Aorta (tissue), 5 donors: Measurements from ENCODE around the gene CEMIP. TPM values are rescaled to one million over a fixed set of nuclear protein-coding genes. Genes with fewer than 3 reads are reported as not detected.
"Not testable (repeated sequence)": the region's sequence is repeated elsewhere in the genome, so short reads cannot be mapped to it uniquely, and the experiment has no call there.

ENCODE experiments used
- ATAC-seq: fragments of 200-7000 bp; cut with Tn5 transposase; one replicate; pipeline ENCODE4 v1.9.1; 2022; ENCODE audit warnings: moderate library complexity; ENCODE audit not compliant: low FRiP score
- DNase-seq, 2 donors: peaks; one replicate each; pipeline ENCODE4 v3.0.0-alpha.2; 2020
- H3K27ac ChIP-seq, 2 donors: one replicate each; pipeline ENCODE4 v1.5.1; 2013; ENCODE audit warnings: low read length in 2 of 2, mild to moderate bottlenecking in 2 of 2, moderate library complexity in 2 of 2, control low read depth in 1 of 2, inconsistent platforms in 1 of 2, low read depth in 1 of 2
- H3K27me3 ChIP-seq, 2 donors: one replicate each; pipeline ENCODE4 v1.6.1; 2013; ENCODE audit warnings: control low read depth in 1 of 2, low read length in 1 of 2, mild to moderate bottlenecking in 1 of 2, moderate library complexity in 1 of 2; ENCODE audit not compliant: insufficient read depth in 2 of 2, control insufficient read depth in 1 of 2
- H3K36me3 ChIP-seq, 2 donors: one replicate each; pipeline ENCODE4 v1.6.1; 2013; ENCODE audit warnings: control low read depth in 1 of 2, low read length in 1 of 2, mild to moderate bottlenecking in 1 of 2; ENCODE audit not compliant: insufficient read depth in 2 of 2, control insufficient read depth in 1 of 2
- H3K4me1 ChIP-seq, 2 donors: one replicate each; pipeline ENCODE4 v1.6.1; 2013; ENCODE audit warnings: low read length in 2 of 2, control low read depth in 1 of 2, mild to moderate bottlenecking in 1 of 2, moderate library complexity in 1 of 2; ENCODE audit not compliant: insufficient read depth in 2 of 2, control insufficient read depth in 1 of 2
- H3K4me3 ChIP-seq, 2 donors: one replicate each; pipeline ENCODE4 v1.5.1; 2013; ENCODE audit warnings: low read length in 2 of 2, control low read depth in 1 of 2, mild to moderate bottlenecking in 1 of 2
- H3K9me3 ChIP-seq: one replicate; pipeline ENCODE4 v1.6.1; 2013; ENCODE audit warnings: mild to moderate bottlenecking, low read length; ENCODE audit not compliant: control insufficient read depth
- WGBS, 2 donors: extraction: QIAGEN DNeasy Blood & Tissue Kit; methylation state at CpG; one replicate each; pipeline ENCODE4 v1.1.7; 2013; 5-methylcytosine and 5-hydroxymethylcytosine counted together
- intact Hi-C, 2 donors: fragments of 100-400 bp; cut with DNase I; formaldehyde crosslinking; loops; one replicate each; pipeline versions ENCODE4 v1.14.2 to v1.15.0; 2022
- polyA plus RNA-seq, 2 donors: library from polyadenylated mRNA; stranded (reverse); fragments of 200-250 nt; gene quantifications; one replicate each; pipeline ENCODE4 v1.2.3, GENCODE V29; 2013
- total RNA-seq, 2 donors: library from RNA; stranded (reverse); fragmentation: NEBNext Ultra II Directional; extraction: Animal tissue kit (Norgen Biotek cat#: 25700); gene quantifications; one replicate each; pipeline ENCODE4 v1.2.1, GENCODE V29; 2021
- donor health status: healthy with polysubstance abuse.
- donor health status: Bipolar disorder and iron deficiency.
- donor health status: DM: no; HTN: no; CAD: no.
- donor health status: DM: no; HTN: no; CAD: no.
- donor health status: DM: yes; HTN: yes; CAD: no.

CEMIP gene
- total and polyA plus RNA-seq, 4 donors, result under 0.01 to 12.1 (median 3.8) TPM

DNA sequence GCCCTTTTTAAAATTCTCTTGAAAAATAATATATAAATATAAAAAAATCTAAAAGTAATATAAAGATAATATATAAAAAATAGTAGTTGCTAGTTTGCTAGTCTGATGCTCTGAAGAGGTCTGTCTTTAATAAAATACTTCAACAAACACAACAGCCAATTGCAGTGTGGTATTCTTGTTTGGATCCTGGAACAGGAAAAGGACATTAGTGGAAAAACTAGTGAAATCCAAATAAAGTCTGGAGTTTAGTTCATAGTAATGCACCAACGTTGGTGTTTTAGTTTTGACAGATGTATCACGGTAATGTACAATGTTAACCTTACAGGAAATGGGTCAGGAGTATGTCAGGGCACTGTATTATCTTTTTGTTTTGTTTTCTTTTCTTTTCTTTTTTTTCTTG lies 26.0 kb upstream of the CEMIP start:
- 34 to 42% methylated on average over 2 of the region's 2 CpGs for WGBS, 2 donors
- ATAC-seq (no peak), DNase-seq (no peak)
- peaks cover 3 to 6% of the 10 kb centered on the region in 2 donors for H3K36me3 ChIP-seq
- intact Hi-C loops, result no loop called here
- H3K4me3 ChIP-seq, result no peak overlapping the region
- H3K27ac ChIP-seq, result no peak overlapping the region
- no peaks in the 10 kb centered on the region for H3K27me3 ChIP-seq
- no peaks in the 10 kb centered on the region for H3K4me1 ChIP-seq
- no peaks in the 10 kb centered on the region for H3K9me3 ChIP-seq

DNA sequence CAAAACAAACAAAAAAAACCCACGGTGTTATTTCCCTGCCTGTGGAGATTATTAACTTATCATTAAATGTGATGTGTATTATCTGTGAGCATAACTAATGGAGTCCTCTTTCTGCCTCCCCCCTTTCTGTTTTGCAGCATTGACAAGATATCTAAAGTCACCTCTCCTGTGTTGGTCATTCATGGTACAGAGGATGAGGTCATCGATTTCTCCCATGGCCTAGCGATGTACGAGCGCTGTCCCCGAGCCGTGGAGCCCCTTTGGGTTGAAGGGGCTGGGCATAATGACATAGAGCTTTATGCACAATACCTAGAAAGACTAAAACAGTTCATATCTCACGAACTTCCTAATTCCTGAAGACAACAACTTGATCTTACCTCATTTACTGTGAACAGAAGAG lies 25.2 kb upstream of the CEMIP start:
- no peak for DNase-seq
- H3K9me3 ChIP-seq, result no peaks in the 10 kb centered on the region
- H3K4me3 ChIP-seq, result no peak overlapping the region
- no peaks in the 10 kb centered on the region for H3K4me1 ChIP-seq
- peaks cover 1 to 6% of the 10 kb centered on the region in 2 donors for H3K36me3 ChIP-seq
- no peaks in the 10 kb centered on the region for H3K27me3 ChIP-seq
- intact Hi-C loops, result no loop called here
- 95 to 99% methylated on average over 8 of the region's 8 CpGs for WGBS, 2 donors
- no peak for ATAC-seq
- no peak overlapping the region for H3K27ac ChIP-seq

DNA sequence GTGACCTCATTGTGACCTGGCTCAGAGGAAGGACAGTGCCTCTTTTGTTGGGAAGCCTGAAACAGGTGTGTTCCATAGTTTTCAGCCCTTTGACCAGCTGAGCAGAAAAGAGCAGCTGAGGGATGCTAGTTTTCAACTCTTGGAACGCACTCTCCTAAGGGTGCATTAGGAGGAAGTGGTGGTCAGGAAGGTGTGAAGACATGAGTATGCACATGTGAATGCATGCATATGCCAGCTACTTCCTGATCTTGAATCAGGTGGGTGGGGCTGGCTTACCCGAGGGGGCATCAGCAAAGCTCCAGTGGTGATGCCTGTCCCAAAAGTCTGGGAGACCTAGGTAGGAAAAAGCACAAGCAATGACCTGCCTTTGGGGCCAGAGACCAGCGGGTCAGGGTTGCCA lies 23.3 kb upstream of the CEMIP start:
- no peak for ATAC-seq
- WGBS, 2 donors, result 78 to 88% methylated on average over 3 of the region's 3 CpGs
- Histone ChIP-seq H3K4me3 (no peak overlapping the region), H3K4me1 (no peaks in the 10 kb centered on the region), H3K27ac (no peak overlapping the region), H3K27me3 (no peaks in the 10 kb centered on the region), H3K9me3 (no peaks in the 10 kb centered on the region), H3K36me3 (peaks cover 1 to 4% of the 10 kb centered on the region in 2 donors)
- DNase-seq, result no peak
- intact Hi-C loops, result no loop called here

DNA sequence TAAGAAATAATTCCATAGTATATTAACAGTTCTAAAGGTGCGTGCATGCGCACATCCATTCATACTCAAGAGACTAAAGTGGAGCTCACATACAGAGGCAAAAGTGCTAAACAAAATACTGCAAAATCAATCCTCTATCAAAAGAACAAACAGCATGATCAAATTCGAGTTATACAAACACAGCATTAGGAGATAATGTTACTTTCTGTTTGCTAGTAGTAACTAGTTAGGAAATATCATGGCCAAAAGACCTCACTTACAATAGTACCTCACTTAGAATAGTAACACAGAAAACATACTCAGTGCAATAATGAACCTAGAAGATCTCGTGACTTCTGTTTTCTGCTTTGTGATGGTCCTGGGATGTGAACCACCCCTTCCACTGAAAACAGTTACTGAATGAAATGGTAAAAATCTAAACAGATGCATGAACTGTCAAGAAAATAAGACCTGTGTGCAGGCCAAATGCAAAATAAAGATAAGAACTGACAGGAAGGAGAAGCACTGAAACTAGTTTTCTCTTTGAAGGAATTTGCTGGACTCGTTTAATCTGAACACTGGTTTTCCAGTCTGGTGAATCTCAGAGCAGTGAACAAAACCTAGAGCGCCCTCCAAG lies 20.9 kb upstream of the CEMIP start:
- Histone ChIP-seq H3K27me3 (no peaks in the 10 kb centered on the region), H3K9me3 (no peaks in the 10 kb centered on the region), H3K27ac (no peak overlapping the region), H3K4me1 (no peaks in the 10 kb centered on the region), H3K4me3 (no peak overlapping the region), H3K36me3 (peaks cover 1 to 4% of the 10 kb centered on the region in 2 donors)
- ATAC-seq (no peak), DNase-seq (no peak)
- intact Hi-C loops, result no loop called here
- 84 to 90% methylated on average over 6 of the region's 6 CpGs for WGBS, 2 donors

DNA sequence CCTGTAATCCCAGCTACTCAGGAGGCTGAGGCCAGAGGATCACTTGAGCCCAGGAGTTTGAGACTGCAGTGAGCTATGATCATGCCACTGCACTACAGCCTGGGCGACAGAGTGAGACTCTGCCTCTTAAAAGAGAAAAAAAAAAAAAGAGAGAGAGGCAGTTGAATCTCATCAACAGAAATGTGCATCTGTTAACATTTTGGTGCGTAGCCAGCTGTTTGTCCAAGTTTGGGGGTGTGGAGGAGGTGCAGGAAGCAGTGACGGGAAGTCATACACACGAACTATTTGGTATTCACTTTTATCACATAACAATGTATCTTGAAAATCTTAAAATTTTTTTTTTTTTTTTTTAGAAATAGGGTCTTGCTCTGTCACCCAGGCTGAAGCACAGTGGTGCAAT lies 18.2 kb upstream of the CEMIP start:
- Histone ChIP-seq H3K27me3 (no peaks in the 10 kb centered on the region), H3K27ac (no peak overlapping the region), H3K4me3 (no peak overlapping the region), H3K36me3 (no peaks in the 10 kb centered on the region), H3K9me3 (no peaks in the 10 kb centered on the region), H3K4me1 (no peaks in the 10 kb centered on the region)
- DNase-seq (no peak), ATAC-seq (no peak)
- intact Hi-C loops, result no loop called here
- 65 to 66% methylated on average over 4 of the region's 4 CpGs for WGBS, 2 donors

- H3K9me3 ChIP-seq, result no peaks in the 10 kb centered on the region
- DNase-seq (no peak), ATAC-seq (no peak)
- H3K36me3 ChIP-seq, result no peaks in the 10 kb centered on the region
- no peak overlapping the region for H3K4me3 ChIP-seq
- WGBS, 2 donors, result 87 to 93% methylated on average over 6 of the region's 6 CpGs
- no peak overlapping the region for H3K27ac ChIP-seq
- H3K27me3 ChIP-seq, result no peaks in the 10 kb centered on the region
- no peaks in the 10 kb centered on the region for H3K4me1 ChIP-seq
- intact Hi-C loops, result no loop called here
Observed at GRCh38 chr15:80761754-80762153, 17.4 kb upstream of the CEMIP start.

DNA sequence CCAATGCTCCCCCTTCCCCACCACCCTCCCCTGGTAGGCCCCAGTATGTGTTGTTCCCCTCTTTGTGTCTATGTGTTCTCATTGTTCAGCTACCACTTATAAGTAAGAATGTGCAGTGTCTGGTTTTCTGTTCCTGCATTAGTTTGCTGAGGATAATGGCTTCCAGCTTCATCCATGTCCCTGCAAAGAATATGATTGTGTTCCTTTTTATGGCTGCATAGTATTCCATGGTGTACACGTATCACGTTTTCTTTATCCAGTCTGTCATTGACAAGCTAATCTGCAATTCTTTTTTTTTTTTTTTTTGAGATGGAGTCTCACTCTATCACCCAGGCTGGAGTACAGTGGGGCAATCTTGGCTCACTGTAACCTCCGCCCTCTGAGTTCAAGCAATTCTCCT lies 15.9 kb upstream of the CEMIP start:
- H3K27ac ChIP-seq, H3K36me3 ChIP-seq, H3K27me3 ChIP-seq, H3K4me3 ChIP-seq, intact Hi-C loops, DNase-seq, ATAC-seq, H3K9me3 ChIP-seq, H3K4me1 ChIP-seq: not testable (repeated sequence)
- WGBS, 2 donors, result 91 to 97% methylated on average over 3 of the region's 3 CpGs

GRCh38 chr15:80764535-80764934 lies 14.6 kb upstream of the CEMIP start:
- Histone ChIP-seq H3K27me3 (no peaks in the 10 kb centered on the region), H3K9me3 (no peaks in the 10 kb centered on the region), H3K4me3 (no peak overlapping the region), H3K4me1 (no peaks in the 10 kb centered on the region), H3K27ac (no peak overlapping the region), H3K36me3 (no peaks in the 10 kb centered on the region)
- no peak for ATAC-seq
- intact Hi-C loops, result no loop called here
- DNase-seq, result no peak
- WGBS, 2 donors, result 73 to 74% methylated on average over 3 of the region's 3 CpGs

GRCh38 chr15:80766275-80766674 lies 12.9 kb upstream of the CEMIP start:
- H3K27me3 ChIP-seq, result no peaks in the 10 kb centered on the region
- H3K9me3 ChIP-seq, result no peaks in the 10 kb centered on the region
- DNase-seq, result no peak
- H3K4me1 ChIP-seq, result no peaks in the 10 kb centered on the region
- WGBS, 2 donors, result 92 to 95% methylated on average over 3 of the region's 3 CpGs
- no peaks in the 10 kb centered on the region for H3K36me3 ChIP-seq
- no peak overlapping the region for H3K27ac ChIP-seq
- intact Hi-C loops, result no loop called here
- H3K4me3 ChIP-seq, result no peak overlapping the region
- no peak for ATAC-seq
